HEK293 (cell line): ENCODE data around the gene TFDP3.

Source experiments
- MYNN ChIP-seq: fragments of 450-650 bp; formaldehyde crosslinking; IDR thresholded peaks from 2 replicates; pipeline ENCODE4 v1.5.1; 2016; ENCODE audit warnings: missing biosample characterization, missing genetic modification characterization, borderline replicate concordance
- ZNF175 ChIP-seq: fragments of 450-650 bp; formaldehyde crosslinking; IDR thresholded peaks from 2 replicates; pipeline ENCODE4 v1.5.1; 2016; ENCODE audit warnings: missing biosample characterization, missing genetic modification characterization
- ZNF221 ChIP-seq: fragments of 450-650 bp; formaldehyde crosslinking; IDR thresholded peaks from 2 replicates; pipeline ENCODE4 v1.5.1; 2017; ENCODE audit warnings: missing biosample characterization, missing genetic modification characterization, borderline replicate concordance
- ZNF341 ChIP-seq: fragments of 450-650 bp; formaldehyde crosslinking; IDR thresholded peaks from 2 replicates; pipeline ENCODE4; 2016; ENCODE audit warnings: low read depth, missing biosample characterization, missing genetic modification characterization
- ZSCAN5A ChIP-seq: fragments of 450-650 bp; formaldehyde crosslinking; IDR thresholded peaks from 2 replicates; pipeline ENCODE4 v1.5.1; 2016; ENCODE audit warnings: missing biosample characterization, missing genetic modification characterization
- TF ChIP-seq, protein P1 (sequence below): fragments of 450-650 bp; formaldehyde crosslinking; IDR thresholded peaks from 2 replicates; pipeline ENCODE4 v1.5.1; 2016; ENCODE audit warnings: missing biosample characterization, missing genetic modification characterization

GRCh38 chrX:133215747-133216146 is 2.4 kb downstream of the TFDP3 start:
- TF ChIP-seq ZSCAN5A (tag by site-specific recombination) = no peak
- TF ChIP-seq, protein P1, sequence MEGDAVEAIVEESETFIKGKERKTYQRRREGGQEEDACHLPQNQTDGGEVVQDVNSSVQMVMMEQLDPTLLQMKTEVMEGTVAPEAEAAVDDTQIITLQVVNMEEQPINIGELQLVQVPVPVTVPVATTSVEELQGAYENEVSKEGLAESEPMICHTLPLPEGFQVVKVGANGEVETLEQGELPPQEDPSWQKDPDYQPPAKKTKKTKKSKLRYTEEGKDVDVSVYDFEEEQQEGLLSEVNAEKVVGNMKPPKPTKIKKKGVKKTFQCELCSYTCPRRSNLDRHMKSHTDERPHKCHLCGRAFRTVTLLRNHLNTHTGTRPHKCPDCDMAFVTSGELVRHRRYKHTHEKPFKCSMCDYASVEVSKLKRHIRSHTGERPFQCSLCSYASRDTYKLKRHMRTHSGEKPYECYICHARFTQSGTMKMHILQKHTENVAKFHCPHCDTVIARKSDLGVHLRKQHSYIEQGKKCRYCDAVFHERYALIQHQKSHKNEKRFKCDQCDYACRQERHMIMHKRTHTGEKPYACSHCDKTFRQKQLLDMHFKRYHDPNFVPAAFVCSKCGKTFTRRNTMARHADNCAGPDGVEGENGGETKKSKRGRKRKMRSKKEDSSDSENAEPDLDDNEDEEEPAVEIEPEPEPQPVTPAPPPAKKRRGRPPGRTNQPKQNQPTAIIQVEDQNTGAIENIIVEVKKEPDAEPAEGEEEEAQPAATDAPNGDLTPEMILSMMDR (tag by site-specific recombination) = no peak
- no peak for TF ChIP-seq ZNF175
- TF ChIP-seq MYNN (tag by site-specific recombination) = no peak
- no peak for TF ChIP-seq ZNF221 (tag by site-specific recombination)
- no peak for TF ChIP-seq ZNF341 (tag by site-specific recombination)
